22Rv1 (cell line): ENCODE measurements around the gene TMEM255B.

Experiments used
- H3K27ac ChIP-seq: fragments of 450-650 bp; 2 replicates; pipeline ENCODE4 v1.5.1; 2017
- CTCF ChIP-seq: fragments of 450-650 bp; IDR thresholded peaks from 2 replicates; pipeline ENCODE4 v1.5.1; 2017; ENCODE audit warnings: mild to moderate bottlenecking
- ZFX ChIP-seq: fragments of 450-650 bp; IDR thresholded peaks from 2 replicates; pipeline ENCODE4 v1.6.1; 2017; ENCODE audit warnings: antibody characterized with exemption, borderline replicate concordance

The TMEM255B gene

GRCh38 chr13:113845723-113846635 lies 87.0 kb downstream of the TMEM255B start:
- no peak overlapping the region for H3K27ac ChIP-seq
- no peak for TF ChIP-seq CTCF
- TF ChIP-seq ZFX: no peak

DNA sequence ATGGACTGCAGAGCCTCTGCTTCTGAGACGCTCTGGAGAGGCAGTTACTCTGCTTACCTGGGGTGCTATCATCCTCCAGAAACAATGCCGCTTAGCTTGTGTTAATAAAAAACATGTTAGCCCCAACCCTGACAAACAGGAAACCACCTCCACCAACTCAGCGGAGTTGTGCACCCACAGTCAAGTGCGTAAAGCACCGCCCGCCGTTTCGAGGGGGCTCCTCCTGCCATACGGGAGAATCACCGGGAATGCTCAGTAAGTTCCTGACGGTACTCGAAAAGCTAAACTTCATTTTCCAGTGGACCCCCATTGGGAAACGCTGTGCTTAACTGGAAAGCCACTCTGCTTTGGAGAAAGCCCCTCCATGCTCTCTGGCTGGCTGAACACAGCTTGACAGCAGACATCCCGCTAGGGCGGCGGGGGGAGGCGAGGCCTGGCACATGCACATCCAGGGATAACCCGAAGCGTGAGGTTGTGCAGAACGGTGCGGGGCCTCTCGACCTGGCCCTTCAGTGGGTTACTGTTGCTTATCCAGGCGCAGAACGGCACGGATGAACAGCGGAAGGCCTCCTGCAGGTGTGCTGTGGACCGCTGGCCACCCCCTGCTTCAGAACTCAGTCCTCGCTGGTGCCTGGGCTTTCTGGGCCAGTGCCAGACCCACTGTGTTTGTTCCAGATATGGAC lies 87.8 kb downstream of the TMEM255B start:
- TF ChIP-seq ZFX: no peak
- TF ChIP-seq CTCF: no peak
- no peak overlapping the region for H3K27ac ChIP-seq

- H3K27ac ChIP-seq: no peak overlapping the region
- TF ChIP-seq ZFX (no peak), CTCF (no peak)
Measured at GRCh38 chr13:113848020-113848419, 89.0 kb downstream of the TMEM255B start.

- TF ChIP-seq ZFX: no peak
- H3K27ac ChIP-seq: no peak overlapping the region
Measured at GRCh38 chr13:113848431-113849260, 89.6 kb downstream of the TMEM255B start.

- TF ChIP-seq CTCF (no peak), ZFX (no peak)
- H3K27ac ChIP-seq: no peak overlapping the region
Measured at GRCh38 chr13:113849546-113849945, 90.5 kb downstream of the TMEM255B start.

DNA sequence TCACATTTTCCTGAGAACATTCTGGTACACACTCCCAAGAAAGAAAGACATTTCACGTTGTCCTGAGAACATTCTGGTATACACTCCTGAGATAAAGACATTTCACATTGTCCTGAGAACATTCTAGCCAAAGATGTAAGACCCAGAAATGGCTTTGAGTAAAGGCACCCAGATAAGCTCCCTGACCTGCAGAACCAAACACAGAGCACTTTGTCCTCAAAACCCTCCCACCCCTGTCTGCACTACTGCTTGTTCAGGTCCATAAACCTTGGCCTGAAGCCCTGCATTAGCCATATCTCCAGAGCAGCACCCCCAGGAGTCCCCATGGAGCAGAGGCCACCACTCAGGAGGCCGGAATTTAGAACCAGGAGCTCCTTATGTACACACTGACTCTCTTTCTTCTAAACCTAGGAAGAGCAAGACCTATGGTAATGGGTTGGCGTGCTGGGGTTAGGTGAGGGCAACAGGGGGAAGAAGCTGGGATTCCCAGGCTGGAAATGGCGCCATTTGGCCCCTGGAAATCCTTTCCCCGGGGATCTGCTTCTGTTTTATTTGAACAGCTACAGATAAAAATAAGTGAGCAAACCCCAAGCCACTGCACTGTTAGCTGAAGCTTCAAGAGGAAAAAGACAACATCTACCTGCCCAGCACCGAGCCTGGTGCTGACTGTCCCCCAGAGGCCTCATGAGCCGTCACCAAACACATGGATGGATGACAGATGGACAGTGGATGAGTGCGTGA lies 91.1 kb downstream of the TMEM255B start:
- no peak overlapping the region for H3K27ac ChIP-seq
- no peak for TF ChIP-seq ZFX
- no peak for TF ChIP-seq CTCF
